ENCODE results near the gene LRP1. TPM values are rescaled to one million over a fixed set of nuclear protein-coding genes. Genes with fewer than 3 reads are reported as not detected.

LRP1 gene
- total and polyA plus RNA-seq, 8 donors = 12.2 to 89.4 (median 24.1) TPM

- no peak for FAIRE-seq
- no peak for TF ChIP-seq CTCF (IDR thresholded peaks at IDR 0.05)
Observed at GRCh38 chr12:57211791-57212700, 83.8 kb downstream of the LRP1 start.

GRCh38 chr12:57212701-57213057 lies 84.4 kb downstream of the LRP1 start:
- no peaks in the 10 kb centered on the region for H3K9me3 ChIP-seq
- no peaks in the 10 kb centered on the region for H3K27me3 ChIP-seq
- FAIRE-seq (no peak), ATAC-seq (no peak), DNase-seq (no peak)
- H3K27ac ChIP-seq = no peak overlapping the region
- H3K4me1 ChIP-seq = peaks cover 0 to 15% (median 8%) of the 10 kb centered on the region in 3 donors
- H3K4me3 ChIP-seq = no peak overlapping the region
- intact Hi-C loops (cut with DNase I) = loop anchor here in 1 of 3 donors (5.0 to 10.0 kb wide), 2 partner anchors 35 to 242 kb away; partner anchors contain the start of genes GLI1 and INHBE
- WGBS, 2 donors = 68 to 76% methylated on average over 7 of the region's 7 CpGs
- H3K36me3 ChIP-seq = no peaks in the 10 kb centered on the region
- no peak for TF ChIP-seq CTCF (IDR thresholded peaks at IDR 0.05)

More at GRCh38 chr12:57211791-57212700, 83.8 kb downstream of the LRP1 start:
- Histone ChIP-seq H3K4me1 (peaks cover 0 to 9% (median 3%) of the 10 kb centered on the region in 3 donors), H3K27ac (no peak overlapping the region), H3K9me3 (no peaks in the 10 kb centered on the region), H3K4me3 (no peak overlapping the region), H3K27me3 (no peaks in the 10 kb centered on the region), H3K36me3 (no peaks in the 10 kb centered on the region)
- WGBS, 2 donors = 86 to 88% methylated on average over 27 of the region's 27 CpGs
- no peak for DNase-seq
- intact Hi-C loops (cut with DNase I) = loop anchor here in 1 of 3 donors (5.0 to 10.0 kb wide), 2 partner anchors 35 to 243 kb away; partner anchors contain the start of genes GLI1 and INHBE
- ATAC-seq = no peak

- TF ChIP-seq CTCF (IDR thresholded peaks at IDR 0.05) = peak; percentile 89 to 95 (median 91)
- peaks cover 0 to 15% (median 8%) of the 10 kb centered on the region in 3 donors for H3K4me1 ChIP-seq
- peak; percentile 80 to 94 (median 90) for DNase-seq
- peak overlapping the region in 1 of 4 donors; percentile 33 for H3K27ac ChIP-seq
- peak; percentile 61 for FAIRE-seq
- no peaks in the 10 kb centered on the region for H3K27me3 ChIP-seq
- intact Hi-C loops (cut with DNase I) = loop anchor here in 1 of 3 donors (5.0 to 10.0 kb wide), 2 partner anchors 34 to 242 kb away; partner anchors contain the start of genes GLI1 and INHBE
- ATAC-seq = peak; percentile 84 to 92 (median 89)
- H3K4me3 ChIP-seq = no peak overlapping the region
- no peaks in the 10 kb centered on the region for H3K36me3 ChIP-seq
- WGBS, 2 donors = 9 to 11% methylated on average over 16 of the region's 16 CpGs
- H3K9me3 ChIP-seq = no peaks in the 10 kb centered on the region
Observed at GRCh38 chr12:57213058-57213715, 84.9 kb downstream of the LRP1 start.

GRCh38 chr12:57213763-57214397 lies 85.6 kb downstream of the LRP1 start:
- no peak for TF ChIP-seq CTCF (IDR thresholded peaks at IDR 0.05)
- intact Hi-C loops (cut with DNase I) = loop anchor here in 1 of 3 donors (5.0 to 10.0 kb wide), 2 partner anchors 33 to 241 kb away; partner anchors contain the start of genes GLI1 and INHBE
- no peak for FAIRE-seq

More at GRCh38 chr12:57213763-57214397, 85.6 kb downstream of the LRP1 start:
- Histone ChIP-seq H3K27me3 (no peaks in the 10 kb centered on the region), H3K4me1 (peaks cover 0 to 15% (median 8%) of the 10 kb centered on the region in 3 donors), H3K27ac (peak overlapping the region in 1 of 4 donors; percentile 33), H3K4me3 (no peak overlapping the region), H3K36me3 (no peaks in the 10 kb centered on the region), H3K9me3 (no peaks in the 10 kb centered on the region)
- DNase-seq = no peak
- 36 to 48% methylated on average over 4 of the region's 4 CpGs for WGBS, 2 donors
- ATAC-seq = peak; percentile 1 to 4 (median 2)

Data from pancreas (tissue), 10 donors.